CD4-positive, alpha-beta T cell treated with Interleukin-6 for 4 hours (primary cell): ENCODE results near the gene WASF2.
"Not testable (repeated sequence)": the region's sequence is repeated elsewhere in the genome, so short reads cannot be mapped to it uniquely, and the experiment has no call there.

Experiments
- DNase-seq: peaks from one replicate; pipeline ENCODE4 v3.0.0-alpha.2; 2020; ENCODE audit warnings: mixed read lengths

The WASF2 gene

GRCh38 chr1:27393641-27394281 lies 96.2 kb downstream of the WASF2 start:
- no peak for DNase-seq

GRCh38 chr1:27392778-27393635 lies 97.0 kb downstream of the WASF2 start:
- no peak for DNase-seq

- DNase-seq = peak; percentile 95
These were observed 97.7 kb downstream of the WASF2 start, which contains the start of gene GPR3 for GRCh38 chr1:27392096-27392777. TSS of gene GPR3 (plus strand) at chr1:27392622. CDS start at chr1:27393799, 1,177 bp downstream.

GRCh38 chr1:27391511-27392095 lies 98.4 kb downstream of the WASF2 start:
- DNase-seq = peak; percentile 42

GRCh38 chr1:27388337-27389005 lies 101.5 kb downstream of the WASF2 start:
- DNase-seq = peak; percentile 83

GRCh38 chr1:27384797-27385196 lies 105.2 kb downstream of the WASF2 start:
- DNase-seq = not testable (repeated sequence)

GRCh38 chr1:27383661-27384060 lies 106.3 kb downstream of the WASF2 start:
- DNase-seq = no peak

GRCh38 chr1:27383039-27383605 lies 106.8 kb downstream of the WASF2 start, which contains the start of gene CD164L2:
TSS of gene CD164L2 (minus strand) at chr1:27383333. CDS start at chr1:27383239, 94 bp downstream.
- peak; percentile 65 for DNase-seq

- no peak for DNase-seq
These were observed 107.8 kb downstream of the WASF2 start for GRCh38 chr1:27381969-27382762.

GRCh38 chr1:27380766-27381733 lies 108.9 kb downstream of the WASF2 start:
- no peak for DNase-seq

GRCh38 chr1:27380224-27380623 lies 109.7 kb downstream of the WASF2 start:
- DNase-seq = no peak

- DNase-seq = no peak
These were observed 110.3 kb downstream of the WASF2 start for GRCh38 chr1:27379564-27380122.

GRCh38 chr1:27377760-27378495 lies 112.0 kb downstream of the WASF2 start:
- no peak for DNase-seq

- DNase-seq = no peak
These were observed 115.4 kb downstream of the WASF2 start, which contains the start of gene FCN3 for GRCh38 chr1:27374362-27375086. TSS of gene FCN3 (minus strand) at chr1:27374824. CDS start at chr1:27374818, 6 bp downstream.

- DNase-seq = no peak
These were observed 116.9 kb downstream of the WASF2 start for GRCh38 chr1:27372808-27373690.

- DNase-seq = no peak
These were observed 117.8 kb downstream of the WASF2 start for GRCh38 chr1:27372022-27372807.
